Measurements from ENCODE around the gene NDUFS8.

The NDUFS8 gene

GRCh38 chr11:68044145-68044813 is 13.8 kb downstream of the NDUFS8 start:
- no peak for TF ChIP-seq JUND (IDR thresholded peaks at IDR 0.05; ENCODE audit: low read depth)
- DNase-seq (ENCODE audit: low read depth in 1 of 2, low spot score in 1 of 2): no peak
- in situ Hi-C loops (cut with HindIII; ENCODE audit: low pct_unique_long_range_greater_than_20kb, low sequenced_read_pairs): no loop called here

GRCh38 chr11:68044898-68045351 is 14.4 kb downstream of the NDUFS8 start:
- no peak for TF ChIP-seq JUND (IDR thresholded peaks at IDR 0.05; ENCODE audit: low read depth)
- DNase-seq (ENCODE audit: low read depth in 1 of 2, low spot score in 1 of 2): no peak
- in situ Hi-C loops (cut with HindIII; ENCODE audit: low pct_unique_long_range_greater_than_20kb, low sequenced_read_pairs): no loop called here

DNA sequence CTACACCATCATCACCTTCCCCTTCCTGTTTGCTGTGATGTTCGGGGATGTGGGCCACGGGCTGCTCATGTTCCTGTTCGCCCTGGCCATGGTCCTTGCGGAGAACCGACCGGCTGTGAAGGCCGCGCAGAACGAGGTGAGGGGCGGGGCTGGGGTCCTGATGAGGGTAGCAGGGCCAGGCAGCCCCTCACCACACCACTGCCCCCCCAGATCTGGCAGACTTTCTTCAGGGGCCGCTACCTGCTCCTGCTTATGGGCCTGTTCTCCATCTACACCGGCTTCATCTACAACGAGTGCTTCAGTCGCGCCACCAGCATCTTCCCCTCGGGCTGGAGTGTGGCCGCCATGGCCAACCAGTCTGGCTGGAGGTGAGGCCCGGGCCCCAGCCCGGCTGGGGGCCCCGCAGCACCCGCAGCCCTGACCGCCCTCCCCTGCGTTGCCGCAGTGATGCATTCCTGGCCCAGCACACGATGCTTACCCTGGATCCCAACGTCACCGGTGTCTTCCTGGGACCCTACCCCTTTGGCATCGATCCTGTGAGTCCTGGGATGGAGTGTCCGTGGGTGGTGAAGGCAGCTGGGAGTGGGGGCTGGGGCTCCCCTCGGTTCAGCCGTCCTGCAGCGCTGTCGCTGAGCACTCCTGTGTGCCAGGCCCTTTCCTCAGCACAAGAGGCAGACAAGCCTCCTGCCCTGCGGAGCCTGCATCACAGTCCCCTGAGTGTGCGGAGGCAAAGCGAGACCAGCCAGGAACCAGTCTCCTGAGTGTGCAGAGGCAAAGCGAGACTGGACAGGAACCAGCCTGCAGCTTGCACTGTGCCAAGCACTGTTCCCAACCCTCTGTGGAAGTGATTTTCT is 17.2 kb downstream of the NDUFS8 start:
- TF ChIP-seq JUND (IDR thresholded peaks at IDR 0.05; ENCODE audit: low read depth): no peak
- DNase-seq (ENCODE audit: low read depth in 1 of 2, low spot score in 1 of 2): no peak
- in situ Hi-C loops (cut with HindIII; ENCODE audit: low pct_unique_long_range_greater_than_20kb, low sequenced_read_pairs): no loop called here

DNA sequence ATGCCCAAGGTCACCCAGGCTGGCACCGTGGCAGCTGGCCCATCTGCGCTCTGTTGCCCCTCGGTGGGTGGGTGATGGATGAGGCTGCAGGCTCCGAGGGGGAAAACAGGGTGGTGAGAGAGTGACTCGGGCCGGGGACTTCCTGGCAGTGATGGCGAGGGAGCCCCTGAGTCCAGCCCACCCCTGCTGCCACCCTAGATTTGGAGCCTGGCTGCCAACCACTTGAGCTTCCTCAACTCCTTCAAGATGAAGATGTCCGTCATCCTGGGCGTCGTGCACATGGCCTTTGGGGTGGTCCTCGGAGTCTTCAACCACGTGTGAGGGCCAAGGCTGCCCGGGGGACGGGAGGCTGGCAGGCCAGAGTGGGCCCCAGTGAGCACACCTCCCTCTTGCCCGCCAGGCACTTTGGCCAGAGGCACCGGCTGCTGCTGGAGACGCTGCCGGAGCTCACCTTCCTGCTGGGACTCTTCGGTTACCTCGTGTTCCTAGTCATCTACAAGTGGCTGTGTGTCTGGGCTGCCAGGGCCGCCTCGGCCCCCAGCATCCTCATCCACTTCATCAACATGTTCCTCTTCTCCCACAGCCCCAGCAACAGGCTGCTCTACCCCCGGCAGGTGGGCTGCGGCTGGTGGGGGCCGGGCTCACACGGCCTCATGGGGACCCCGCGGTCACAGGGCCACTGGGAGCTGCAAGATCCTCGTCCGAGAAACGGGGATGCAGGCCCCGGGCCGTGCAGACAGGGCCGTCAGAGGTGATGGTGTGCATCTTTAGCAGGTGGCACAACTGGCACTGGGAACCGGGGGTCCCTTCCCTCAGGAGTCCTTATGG is 18.4 kb downstream of the NDUFS8 start:
- DNase-seq (ENCODE audit: low read depth in 1 of 2, low spot score in 1 of 2): no peak
- in situ Hi-C loops (cut with HindIII; ENCODE audit: low pct_unique_long_range_greater_than_20kb, low sequenced_read_pairs): no loop called here
- no peak for TF ChIP-seq JUND (IDR thresholded peaks at IDR 0.05; ENCODE audit: low read depth)

DNA sequence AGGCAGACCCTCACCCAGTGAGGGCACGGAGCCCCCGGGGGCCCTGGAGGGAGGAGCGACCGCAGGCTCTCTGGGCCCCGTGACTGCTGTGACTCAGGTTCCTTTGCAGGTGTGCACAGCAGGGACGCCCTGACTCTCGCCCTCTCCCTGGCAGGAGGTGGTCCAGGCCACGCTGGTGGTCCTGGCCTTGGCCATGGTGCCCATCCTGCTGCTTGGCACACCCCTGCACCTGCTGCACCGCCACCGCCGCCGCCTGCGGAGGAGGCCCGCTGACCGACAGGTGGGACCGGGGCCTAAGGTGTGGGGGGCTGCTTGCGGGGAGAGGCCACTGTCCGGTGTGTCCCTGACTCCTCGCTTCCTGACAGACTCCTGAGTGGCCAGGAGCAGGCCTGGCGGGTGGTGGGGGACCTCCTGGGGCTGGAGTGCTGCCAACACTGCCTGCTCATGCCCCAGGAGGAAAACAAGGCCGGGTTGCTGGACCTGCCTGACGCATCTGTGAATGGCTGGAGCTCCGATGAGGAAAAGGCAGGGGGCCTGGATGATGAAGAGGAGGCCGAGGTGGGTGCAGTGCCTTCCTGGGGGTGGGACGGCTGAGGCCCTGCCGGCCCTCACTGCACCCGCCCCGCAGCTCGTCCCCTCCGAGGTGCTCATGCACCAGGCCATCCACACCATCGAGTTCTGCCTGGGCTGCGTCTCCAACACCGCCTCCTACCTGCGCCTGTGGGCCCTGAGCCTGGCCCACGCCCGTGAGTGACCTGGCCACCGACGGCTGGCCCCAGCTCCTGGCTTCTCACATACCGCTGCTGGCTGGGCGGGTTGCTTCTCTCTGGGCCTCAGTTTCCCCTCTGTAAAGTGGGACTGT is 19.3 kb downstream of the NDUFS8 start:
- in situ Hi-C loops (cut with HindIII; ENCODE audit: low pct_unique_long_range_greater_than_20kb, low sequenced_read_pairs): no loop called here
- no peak for DNase-seq (ENCODE audit: low read depth in 1 of 2, low spot score in 1 of 2)
- TF ChIP-seq JUND (IDR thresholded peaks at IDR 0.05; ENCODE audit: low read depth): no peak

GRCh38 chr11:68050371-68050841 is 19.9 kb downstream of the NDUFS8 start:
- no peak for TF ChIP-seq JUND (IDR thresholded peaks at IDR 0.05; ENCODE audit: low read depth)
- in situ Hi-C loops (cut with HindIII; ENCODE audit: low pct_unique_long_range_greater_than_20kb, low sequenced_read_pairs): no loop called here
- no peak for DNase-seq (ENCODE audit: low read depth in 1 of 2, low spot score in 1 of 2)

- in situ Hi-C loops (cut with HindIII; ENCODE audit: low pct_unique_long_range_greater_than_20kb, low sequenced_read_pairs): no loop called here
- no peak for TF ChIP-seq JUND (IDR thresholded peaks at IDR 0.05; ENCODE audit: low read depth)
- no peak for DNase-seq (ENCODE audit: low read depth in 1 of 2, low spot score in 1 of 2)
Observed at GRCh38 chr11:68051191-68052136, 21.0 kb downstream of the NDUFS8 start.

DNA sequence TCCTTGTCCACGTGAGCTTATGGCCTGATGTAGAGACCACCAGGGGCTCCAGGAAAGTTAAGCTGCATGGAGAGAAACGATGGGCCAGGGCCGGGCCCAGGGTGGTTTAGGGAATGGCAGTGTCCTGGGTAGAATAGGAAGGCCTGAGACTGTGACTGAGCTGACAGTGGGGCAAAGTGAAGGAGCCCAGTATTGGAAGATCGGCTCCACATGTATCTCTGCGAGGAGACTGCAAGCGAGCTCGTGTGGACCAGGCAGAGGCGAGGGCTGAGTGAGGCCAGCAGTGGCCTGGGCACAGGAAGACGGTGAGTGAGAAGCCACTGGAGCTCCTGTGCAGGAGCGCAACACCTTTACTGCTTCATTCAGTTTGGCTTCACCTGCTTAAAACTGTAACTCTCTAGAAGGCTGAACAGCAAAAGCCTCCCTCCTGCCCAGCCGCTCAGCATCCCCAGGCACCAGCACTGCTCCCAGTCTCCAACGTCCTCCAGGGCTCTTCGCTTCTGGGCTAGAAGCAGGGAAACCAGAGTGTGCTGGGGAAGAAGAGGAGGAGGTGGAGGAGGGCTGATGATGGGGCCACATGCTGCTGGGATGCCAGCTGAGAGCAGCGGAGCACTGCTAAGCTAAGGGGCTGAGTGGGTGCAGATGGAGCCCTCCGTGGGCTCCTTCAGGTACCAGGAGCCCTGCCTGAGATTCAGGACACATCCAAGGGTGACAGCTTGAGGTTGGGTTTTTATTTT is 21.8 kb downstream of the NDUFS8 start:
- no peak for TF ChIP-seq JUND (IDR thresholded peaks at IDR 0.05; ENCODE audit: low read depth)
- in situ Hi-C loops (cut with HindIII; ENCODE audit: low pct_unique_long_range_greater_than_20kb, low sequenced_read_pairs): no loop called here
- no peak for DNase-seq (ENCODE audit: low read depth in 1 of 2, low spot score in 1 of 2)

DNA sequence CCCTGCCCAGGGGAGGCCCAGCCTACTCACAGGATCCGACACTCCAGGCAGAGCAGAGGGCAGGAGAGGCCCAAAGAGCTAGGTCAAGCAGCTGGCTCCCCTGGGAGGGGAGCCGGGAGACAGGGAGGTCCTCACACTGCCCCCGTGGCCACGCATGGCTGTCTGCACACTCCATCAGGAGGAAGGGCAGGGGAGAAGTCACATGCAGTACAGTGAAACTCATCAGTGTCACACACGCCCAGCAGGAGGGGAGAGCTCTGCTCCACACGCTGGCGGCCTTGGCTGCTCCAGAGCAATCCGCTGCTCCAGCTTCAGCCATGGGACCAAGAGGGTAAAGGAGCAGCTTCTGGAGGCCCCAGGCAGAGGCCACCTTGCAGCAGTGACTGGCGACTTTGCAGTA is 22.6 kb downstream of the NDUFS8 start:
- in situ Hi-C loops (cut with HindIII; ENCODE audit: low pct_unique_long_range_greater_than_20kb, low sequenced_read_pairs): no loop called here
- no peak for DNase-seq (ENCODE audit: low read depth in 1 of 2, low spot score in 1 of 2)

More for the DNA sequence above, 22.6 kb downstream of the NDUFS8 start:
- no peak for TF ChIP-seq JUND (IDR thresholded peaks at IDR 0.05; ENCODE audit: low read depth)

All from T47D (cell line).